ENCODE data around the gene SIL1. TPM values are rescaled to one million over a fixed set of nuclear protein-coding genes. Genes with fewer than 3 reads are reported as not detected.

The SIL1 gene
- total and polyA plus RNA-seq, 2 donors from 2014 or later, result 48.6 to 91.7 TPM

- no peak overlapping the region for H3K4me3 ChIP-seq (ENCODE audit: low read length in 3 of 3)
- no peaks in the 10 kb centered on the region for H3K27me3 ChIP-seq (ENCODE audit: control insufficient read depth, insufficient read depth, low read length)
- intact Hi-C loops (cut with DNase I), result no loop called here
- no peak overlapping the region for H3K27ac ChIP-seq (ENCODE audit: low read depth in 2 of 2, low read length in 2 of 2)
- H3K9me3 ChIP-seq (ENCODE audit: control insufficient read depth in 2 of 3, insufficient read depth in 1 of 3, low read length in 3 of 3), result no peaks in the 10 kb centered on the region
- DNase-seq (peak in 2 of 5 donors; percentile 47 to 57), FAIRE-seq (no peak)
- TF ChIP-seq CTCF (IDR thresholded peaks at IDR 0.05; ENCODE audit: borderline replicate concordance, extremely low read depth, insufficient read depth), result no peak
- peaks cover 8 to 56% (median 55%) of the 10 kb centered on the region in 3 donors for H3K4me1 ChIP-seq (ENCODE audit: control insufficient read depth in 2 of 3, insufficient read depth in 2 of 3, low read depth in 1 of 3, low read length in 3 of 3)
- no peak overlapping the region for H3K9ac ChIP-seq (ENCODE audit: low read length in 3 of 3)
- peaks cover 0 to 4% (median 0%) of the 10 kb centered on the region in 3 donors for H3K36me3 ChIP-seq (ENCODE audit: control insufficient read depth in 2 of 3, insufficient read depth in 3 of 3, low read length in 3 of 3)
Measured at GRCh38 chr5:138951091-138951985, 246.8 kb downstream of the SIL1 start.

GRCh38 chr5:138950421-138951031 is 247.6 kb downstream of the SIL1 start:
- TF ChIP-seq CTCF (IDR thresholded peaks at IDR 0.05; ENCODE audit: borderline replicate concordance, extremely low read depth, insufficient read depth), result no peak
- H3K9ac ChIP-seq (ENCODE audit: low read length in 3 of 3), result no peak overlapping the region
- no peaks in the 10 kb centered on the region for H3K27me3 ChIP-seq (ENCODE audit: control insufficient read depth, insufficient read depth, low read length)
- H3K9me3 ChIP-seq (ENCODE audit: control insufficient read depth in 2 of 3, insufficient read depth in 1 of 3, low read length in 3 of 3), result no peaks in the 10 kb centered on the region
- DNase-seq (peak in 2 of 5 donors; percentile 43 to 62), FAIRE-seq (no peak)
- intact Hi-C loops (cut with DNase I), result no loop called here
- no peak overlapping the region for H3K27ac ChIP-seq (ENCODE audit: low read depth in 2 of 2, low read length in 2 of 2)
- no peak overlapping the region for H3K4me3 ChIP-seq (ENCODE audit: low read length in 3 of 3)
- H3K36me3 ChIP-seq (ENCODE audit: control insufficient read depth in 2 of 3, insufficient read depth in 3 of 3, low read length in 3 of 3), result peaks cover 0 to 4% (median 0%) of the 10 kb centered on the region in 3 donors
- H3K4me1 ChIP-seq (ENCODE audit: control insufficient read depth in 2 of 3, insufficient read depth in 2 of 3, low read depth in 1 of 3, low read length in 3 of 3), result peaks cover 8 to 50% (median 49%) of the 10 kb centered on the region in 3 donors

DNA sequence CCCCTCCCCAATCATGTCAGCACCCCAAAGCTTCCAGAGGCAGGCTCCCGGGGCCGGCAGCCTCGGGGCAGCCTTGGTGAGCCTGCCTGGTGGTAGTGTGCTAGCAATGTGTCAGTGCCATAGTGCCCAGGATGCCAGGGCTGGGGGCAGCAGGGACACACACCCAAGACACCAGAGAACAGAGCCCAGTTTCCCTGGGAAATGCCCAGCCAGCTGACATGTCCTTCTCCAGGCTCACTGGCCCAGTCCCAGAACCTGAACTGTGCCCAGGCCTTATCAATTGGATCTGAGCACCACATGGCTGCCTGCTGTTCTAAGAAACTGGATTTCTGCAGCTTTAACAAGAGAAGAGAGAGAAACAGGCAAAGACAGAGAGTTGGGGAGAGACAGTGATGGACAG is 248.2 kb downstream of the SIL1 start:
- FAIRE-seq (no peak), DNase-seq (peak in 2 of 5 donors; percentile 32 to 53)
- Histone ChIP-seq H3K4me1 (ENCODE audit: control insufficient read depth in 2 of 3, insufficient read depth in 2 of 3, low read depth in 1 of 3, low read length in 3 of 3) (peaks cover 8 to 46% (median 44%) of the 10 kb centered on the region in 3 donors), H3K27ac (ENCODE audit: low read depth in 2 of 2, low read length in 2 of 2) (no peak overlapping the region), H3K4me3 (ENCODE audit: low read length in 3 of 3) (no peak overlapping the region), H3K27me3 (ENCODE audit: control insufficient read depth, insufficient read depth, low read length) (no peaks in the 10 kb centered on the region), H3K9me3 (ENCODE audit: control insufficient read depth in 2 of 3, insufficient read depth in 1 of 3, low read length in 3 of 3) (no peaks in the 10 kb centered on the region), H3K36me3 (ENCODE audit: control insufficient read depth in 2 of 3, insufficient read depth in 3 of 3, low read length in 3 of 3) (peaks cover 0 to 4% (median 0%) of the 10 kb centered on the region in 3 donors), H3K9ac (ENCODE audit: low read length in 3 of 3) (no peak overlapping the region)
- no peak for TF ChIP-seq CTCF (IDR thresholded peaks at IDR 0.05; ENCODE audit: borderline replicate concordance, extremely low read depth, insufficient read depth)
- intact Hi-C loops (cut with DNase I), result no loop called here
